HEK293T (cell line): ENCODE measurements around the gene MRPL41.

Experiments
- CTCF ChIA-PET: fragments of 350-600 bp; formaldehyde crosslinking; extraction: SDS; loops from one replicate; lab custom pipeline; 2021; ENCODE audit warnings: antibody characterized with exemption, inconsistent platforms; lab: Yijun Ruan, JAX
- POLR2A ChIA-PET: fragments of 350-600 bp; formaldehyde crosslinking; extraction: SDS; loops from one replicate; lab custom pipeline; 2020; ENCODE audit warnings: antibody characterized with exemption, inconsistent platforms; lab: Yijun Ruan, JAX
- DNase-seq: peaks from one replicate; pipeline ENCODE4 v3.0.0; 2012; ENCODE audit warnings: mixed read lengths; ENCODE audit errors: extremely low spot score
- ARNT ChIP-seq: fragments of 450-650 bp; IDR thresholded peaks from 2 replicates; pipeline ENCODE4 v1.6.1; 2017; ENCODE audit warnings: mild to moderate bottlenecking
- BHLHE40 ChIP-seq: fragments of 450-650 bp; IDR thresholded peaks from 2 replicates; pipeline ENCODE4 v1.6.1; 2016; ENCODE audit warnings: mild to moderate bottlenecking, moderate library complexity, borderline replicate concordance
- CTBP1 ChIP-seq: fragments of 450-650 bp; IDR thresholded peaks from 2 replicates; pipeline ENCODE4 v1.6.1; 2016; ENCODE audit warnings: borderline replicate concordance
- ELF4 ChIP-seq: fragments of 450-650 bp; IDR thresholded peaks from 2 replicates; pipeline ENCODE4 v1.6.1; 2017; ENCODE audit warnings: antibody characterized with exemption
- FOXA1 ChIP-seq: fragments of 450-650 bp; IDR thresholded peaks from 2 replicates; pipeline ENCODE4 v1.6.1; 2016; ENCODE audit warnings: mild to moderate bottlenecking
- FOXK2 ChIP-seq: fragments of 450-650 bp; IDR thresholded peaks from 2 replicates; pipeline ENCODE4 v1.6.1; 2016; ENCODE audit warnings: mild to moderate bottlenecking
- FOXM1 ChIP-seq: fragments of 450-650 bp; IDR thresholded peaks from 2 replicates; pipeline ENCODE4 v1.6.1; 2017; ENCODE audit warnings: mild to moderate bottlenecking, borderline replicate concordance
- HDGF ChIP-seq: fragments of 450-650 bp; IDR thresholded peaks from 2 replicates; pipeline ENCODE4 v1.6.1; 2017; ENCODE audit warnings: antibody characterized with exemption, borderline replicate concordance
- L3MBTL2 ChIP-seq: fragments of 450-650 bp; conservative IDR thresholded peaks from 2 replicates; pipeline ENCODE4 v1.6.1; 2016; ENCODE audit warnings: mild to moderate bottlenecking
- LEF1 ChIP-seq: fragments of 450-650 bp; IDR thresholded peaks from 2 replicates; pipeline ENCODE4 v1.6.1; 2017; ENCODE audit warnings: mild to moderate bottlenecking, borderline replicate concordance
- NFRKB ChIP-seq: fragments of 450-650 bp; IDR thresholded peaks from 2 replicates; pipeline ENCODE4 v1.6.1; 2016; ENCODE audit warnings: mild to moderate bottlenecking, moderate library complexity
- PKNOX1 ChIP-seq: fragments of 450-650 bp; IDR thresholded peaks from 2 replicates; pipeline ENCODE4 v1.6.1; 2016
- SP1 ChIP-seq: fragments of 450-650 bp; IDR thresholded peaks from 2 replicates; pipeline ENCODE4 v1.6.1; 2017
- SUZ12 ChIP-seq: fragments of 450-650 bp; IDR thresholded peaks from 2 replicates; pipeline ENCODE4 v1.6.1; 2016; ENCODE audit warnings: mild to moderate bottlenecking
- TARDBP ChIP-seq: fragments of 450-650 bp; IDR thresholded peaks from 2 replicates; pipeline ENCODE4 v1.6.1; 2016
- ZNF384 ChIP-seq: fragments of 450-650 bp; IDR thresholded peaks from 2 replicates; pipeline ENCODE4 v1.6.1; 2016

Gene MRPL41

GRCh38 chr9:137578518-137579258 is 27.0 kb downstream of the MRPL41 start, which contains the start of gene DPH7:
DPH7 (minus strand) TSS chr9:137578925; CDS start chr9:137578777, 148 bp downstream.
- TF ChIP-seq NFRKB (no peak), ARNT (0 out of 2 replicates have a peak, but pooled peaks have one; percentile 34)
- ChIA-PET POLR2A (interaction anchor here (1.3 to 2.5 kb wide), 3 partner anchors 12 to 27 kb away, joined by 3 to 9 read pairs (median 6); partner anchors contain the start of genes ARRDC1, MRPL41 and ZMYND19), CTCF (interaction anchor here (1.1 to 1.8 kb wide), 2 partner anchors 9 to 24 kb away, joined by 6 to 7 read pairs; no protein-coding TSS in a partner anchor)
- peak; percentile 97 for DNase-seq

GRCh38 chr9:137579259-137579604 is 27.6 kb downstream of the MRPL41 start:
- POLR2A ChIA-PET = interaction anchor here (1.3 to 2.5 kb wide), 2 partner anchors 26 to 27 kb away, joined by 3 to 6 read pairs; partner anchors contain the start of genes ARRDC1 and MRPL41
- CTCF ChIA-PET = interaction anchor here (1.1 to 1.8 kb wide), 2 partner anchors 9 to 24 kb away, joined by 6 to 7 read pairs; no protein-coding TSS in a partner anchor
- no peak for TF ChIP-seq HDGF
- TF ChIP-seq SP1 = no peak
- TF ChIP-seq L3MBTL2 = no peak
- no peak for TF ChIP-seq ELF4
- TF ChIP-seq SUZ12 = no peak
- TF ChIP-seq ARNT = no peak
- no peak for TF ChIP-seq PKNOX1
- no peak for TF ChIP-seq FOXA1
- TF ChIP-seq BHLHE40 = no peak
- TF ChIP-seq CTBP1 = no peak
- TF ChIP-seq LEF1 = no peak
- TF ChIP-seq ZNF384 = no peak
- no peak for DNase-seq

GRCh38 chr9:137580209-137580953 is 28.7 kb downstream of the MRPL41 start:
- ChIA-PET CTCF (interaction anchor here (1.8 kb wide), 1 partner anchor 23 kb away, joined by 6 read pairs; no protein-coding TSS in a partner anchor), POLR2A (interaction anchor here (1.0 to 2.4 kb wide), 2 partner anchors 11 to 22 kb away, joined by 3 to 15 read pairs; partner anchors contain the start of gene ZMYND19)
- TF ChIP-seq HDGF (no peak), L3MBTL2 (no peak), ELF4 (no peak), NFRKB (no peak), FOXK2 (no peak), FOXM1 (no peak), TARDBP (no peak), FOXA1 (no peak), SP1 (no peak), ZNF384 (no peak), SUZ12 (no peak), CTBP1 (no peak), LEF1 (no peak), BHLHE40 (no peak), PKNOX1 (no peak), ARNT (no peak)
- DNase-seq = no peak

- ChIA-PET CTCF (no interaction called here), POLR2A (interaction anchor here (0.9 to 2.4 kb wide), 4 partner anchors 10 to 38 kb away, joined by 3 to 15 read pairs (median 6); partner anchors contain the start of genes ARRDC1, EHMT1 and ZMYND19)
- DNase-seq = no peak
- TF ChIP-seq ZNF384 = no peak
- no peak for TF ChIP-seq CTBP1
- TF ChIP-seq BHLHE40 = no peak
- TF ChIP-seq L3MBTL2 = no peak
- TF ChIP-seq ARNT = no peak
- TF ChIP-seq PKNOX1 = no peak
- no peak for TF ChIP-seq NFRKB
- TF ChIP-seq SUZ12 = no peak
These were observed 29.3 kb downstream of the MRPL41 start for GRCh38 chr9:137580954-137581322.

- ChIA-PET POLR2A (interaction anchor here (0.9 to 2.4 kb wide), 4 partner anchors 9 to 37 kb away, joined by 3 to 15 read pairs (median 6); partner anchors contain the start of genes ARRDC1, EHMT1 and ZMYND19), CTCF (interaction anchor here (0.7 kb wide), 1 partner anchor 30 kb away, joined by 3 read pairs; no protein-coding TSS in a partner anchor)
- DNase-seq = no peak
- TF ChIP-seq CTBP1 = no peak
- no peak for TF ChIP-seq FOXK2
- TF ChIP-seq ELF4 = no peak
- TF ChIP-seq ZNF384 = no peak
- no peak for TF ChIP-seq FOXM1
- no peak for TF ChIP-seq BHLHE40
- no peak for TF ChIP-seq SP1
- TF ChIP-seq NFRKB = no peak
- TF ChIP-seq HDGF = no peak
- no peak for TF ChIP-seq SUZ12
- no peak for TF ChIP-seq L3MBTL2
- TF ChIP-seq TARDBP = no peak
These were observed 29.9 kb downstream of the MRPL41 start for GRCh38 chr9:137581361-137582285.
